ENCODE measurements around the gene CAMTA1. TPM values are rescaled to one million over a fixed set of nuclear protein-coding genes. Genes with fewer than 3 reads are reported as not detected.

CAMTA1 gene
- total RNA-seq, 1 experiment from 2014 or later = 60.0 TPM

GRCh38 chr1:7375781-7376660, 590.8 kb downstream of the CAMTA1 start:
- H3K27me3 ChIP-seq (replicated peaks; ENCODE audit: control insufficient read depth, insufficient read depth, low read length) = no peaks in the 10 kb centered on the region
- DNase-seq = no peak
- ChIA-PET CTCF (no interaction called here), POLR2A (no interaction called here)
- peaks cover 7% of the 10 kb centered on the region for H3K27me3 Mint-ChIP-seq (ENCODE audit: insufficient read depth, unreplicated experiment)
- no peaks in the 10 kb centered on the region for H3K36me3 Mint-ChIP-seq (ENCODE audit: insufficient read depth, unreplicated experiment)
- no TSS peak for BruUV-seq (replicated peaks)
- no peak for TF ChIP-seq CTCF (IDR thresholded peaks at IDR 0.05; ENCODE audit: insufficient read depth in 1 of 2, low read depth in 1 of 2, low read length in 1 of 2, severe bottlenecking in 1 of 2, unreplicated experiment in 1 of 2)
- intact Hi-C loops (cut with micrococcal nuclease; ENCODE audit: unreplicated experiment) = no loop called here
- no peaks in the 10 kb centered on the region for H3K4me1 ChIP-seq
- no peaks in the 10 kb centered on the region for H3K36me3 ChIP-seq (ENCODE audit: control insufficient read depth, insufficient read depth, low read length)
- no peaks in the 10 kb centered on the region for H3K4me1 Mint-ChIP-seq (ENCODE audit: low read depth, unreplicated experiment)
- no peak overlapping the region for H3K27ac Mint-ChIP-seq (ENCODE audit: unreplicated experiment)
- H3K4me3 ChIP-seq (ENCODE audit: low read depth, low read length) = no peak overlapping the region
- H3K4me3 Mint-ChIP-seq (ENCODE audit: unreplicated experiment) = no peak overlapping the region
- H3K9me3 ChIP-seq = no peaks in the 10 kb centered on the region
- no peaks in the 10 kb centered on the region for H3K9me3 Mint-ChIP-seq (ENCODE audit: unreplicated experiment)

DNA sequence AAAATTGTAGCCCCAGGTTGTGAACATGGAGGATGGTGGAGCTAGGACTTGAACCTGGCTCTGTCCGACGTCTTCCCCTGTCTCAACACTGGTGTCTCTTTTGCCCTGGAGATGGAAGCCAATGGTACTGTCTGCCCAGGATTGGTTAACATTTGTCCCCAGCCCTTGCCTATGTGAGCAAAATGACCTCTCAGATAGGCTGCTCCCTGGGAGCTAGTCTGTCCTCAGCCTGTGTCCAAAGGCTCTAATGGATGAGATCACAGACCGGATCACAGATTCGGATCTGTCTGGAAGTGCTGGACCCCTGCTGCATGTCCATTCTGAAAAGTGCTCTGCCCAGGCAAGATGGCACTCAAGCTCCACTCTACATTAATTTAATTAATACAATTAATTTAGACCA, 591.4 kb downstream of the CAMTA1 start:
- CTCF ChIA-PET = no interaction called here
- BruUV-seq (replicated peaks) = no TSS peak
- Mint-ChIP-seq H3K27ac (ENCODE audit: unreplicated experiment) (no peak overlapping the region), H3K9me3 (ENCODE audit: unreplicated experiment) (no peaks in the 10 kb centered on the region), H3K4me1 (ENCODE audit: low read depth, unreplicated experiment) (no peaks in the 10 kb centered on the region), H3K27me3 (ENCODE audit: insufficient read depth, unreplicated experiment) (peaks cover 7% of the 10 kb centered on the region), H3K36me3 (ENCODE audit: insufficient read depth, unreplicated experiment) (no peaks in the 10 kb centered on the region), H3K4me3 (ENCODE audit: unreplicated experiment) (no peak overlapping the region)
- H3K9me3 ChIP-seq = no peaks in the 10 kb centered on the region
- H3K27me3 ChIP-seq (replicated peaks; ENCODE audit: control insufficient read depth, insufficient read depth, low read length) = no peaks in the 10 kb centered on the region
- POLR2A ChIA-PET = no interaction called here
- DNase-seq = no peak
- no peak for TF ChIP-seq CTCF (IDR thresholded peaks at IDR 0.05; ENCODE audit: insufficient read depth in 1 of 2, low read depth in 1 of 2, low read length in 1 of 2, severe bottlenecking in 1 of 2, unreplicated experiment in 1 of 2)
- H3K36me3 ChIP-seq (ENCODE audit: control insufficient read depth, insufficient read depth, low read length) = no peaks in the 10 kb centered on the region
- H3K4me1 ChIP-seq = no peaks in the 10 kb centered on the region
- intact Hi-C loops (cut with micrococcal nuclease; ENCODE audit: unreplicated experiment) = no loop called here
- H3K4me3 ChIP-seq (ENCODE audit: low read depth, low read length) = no peak overlapping the region

DNA sequence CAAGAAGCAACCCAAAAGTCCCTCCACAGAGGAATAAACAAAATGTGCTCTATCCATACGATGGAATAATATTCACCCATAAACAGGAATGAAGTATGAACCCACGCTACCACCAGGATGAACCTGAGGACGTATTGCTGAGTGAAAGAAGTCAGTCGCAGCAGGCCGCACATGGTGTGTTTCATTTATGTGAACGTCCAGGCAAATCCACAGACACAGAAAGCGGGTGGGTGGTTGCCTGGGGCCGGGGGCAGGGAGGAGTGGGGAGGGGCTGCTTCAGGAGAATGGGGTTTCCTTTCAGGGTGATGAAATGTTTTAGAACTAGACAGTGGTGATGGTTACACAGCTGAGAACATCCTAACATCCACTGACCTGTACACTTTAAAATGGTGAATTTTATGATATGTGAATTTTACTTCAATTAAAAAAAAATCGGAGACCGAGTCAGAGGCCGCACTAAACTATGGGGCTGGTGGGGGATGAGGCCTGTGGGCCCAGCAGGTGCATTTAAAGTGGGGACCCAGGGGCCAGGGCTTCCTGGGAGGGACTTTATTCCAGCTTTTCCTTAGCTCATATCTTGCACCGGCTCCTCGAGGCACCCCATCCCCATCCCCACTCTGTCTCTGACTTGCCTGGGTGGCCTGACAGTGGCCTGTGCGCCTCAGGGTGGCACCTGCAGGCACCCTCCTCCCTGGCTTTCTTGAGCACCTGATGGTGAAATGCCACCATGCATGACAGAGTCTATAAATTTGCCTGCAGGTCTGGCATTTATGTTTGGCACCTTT, 593.3 kb downstream of the CAMTA1 start:
- no peak overlapping the region for H3K4me3 ChIP-seq (ENCODE audit: low read depth, low read length)
- H3K27me3 ChIP-seq (replicated peaks; ENCODE audit: control insufficient read depth, insufficient read depth, low read length) = no peaks in the 10 kb centered on the region
- H3K27me3 Mint-ChIP-seq (ENCODE audit: insufficient read depth, unreplicated experiment) = peaks cover 11% of the 10 kb centered on the region
- no peak overlapping the region for H3K27ac Mint-ChIP-seq (ENCODE audit: unreplicated experiment)
- intact Hi-C loops (cut with micrococcal nuclease; ENCODE audit: unreplicated experiment) = no loop called here
- DNase-seq = no peak
- H3K36me3 Mint-ChIP-seq (ENCODE audit: insufficient read depth, unreplicated experiment) = no peaks in the 10 kb centered on the region
- no peaks in the 10 kb centered on the region for H3K9me3 ChIP-seq
- no peak for TF ChIP-seq CTCF (IDR thresholded peaks at IDR 0.05; ENCODE audit: insufficient read depth in 1 of 2, low read depth in 1 of 2, low read length in 1 of 2, severe bottlenecking in 1 of 2, unreplicated experiment in 1 of 2)
- H3K9me3 Mint-ChIP-seq (ENCODE audit: unreplicated experiment) = no peaks in the 10 kb centered on the region
- POLR2A ChIA-PET = no interaction called here
- H3K36me3 ChIP-seq (ENCODE audit: control insufficient read depth, insufficient read depth, low read length) = no peaks in the 10 kb centered on the region
- H3K4me3 Mint-ChIP-seq (ENCODE audit: unreplicated experiment) = no peak overlapping the region
- H3K4me1 Mint-ChIP-seq (ENCODE audit: low read depth, unreplicated experiment) = no peaks in the 10 kb centered on the region
- no TSS peak for BruUV-seq (replicated peaks)
- no peaks in the 10 kb centered on the region for H3K4me1 ChIP-seq
- CTCF ChIA-PET = no interaction called here
